HCT116 (cell line): ENCODE results near the gene NFATC3. TPM values are rescaled to one million over a fixed set of nuclear protein-coding genes. Genes with fewer than 3 reads are reported as not detected.

Experiments used
- ATAC-seq: fragments of 200-7000 bp; cut with Tn5 transposase; 2 replicates; pipeline ENCODE4 v1.9.1; 2020; ENCODE audit warnings: mild to moderate bottlenecking, moderate library complexity
- BruUV-seq: library from RNA; stranded (reverse); fragments of 400-500 nt; replicated peaks from 2 replicates; lab custom pipeline; 2021; lab: Mats Ljungman, UMichigan
- CTCF ChIA-PET: fragments of 300-600 bp; sonication (Branson Sonifier 250); formaldehyde crosslinking; loops from one replicate; lab custom pipeline; 2021; ENCODE audit warnings: antibody characterized with exemption; lab: Charles Lee
- POLR2A ChIA-PET: fragments of 300-600, 350-600 bp; sonication (Branson Sonifier 250); formaldehyde crosslinking; loops from one replicate; lab custom pipeline; 2021; ENCODE audit warnings: antibody characterized with exemption; lab: Charles Lee
- RAD21 ChIA-PET, 2 experiments: fragments of 300-600 bp; sonication (Branson Sonifier 250); formaldehyde crosslinking; loops; one replicate each; lab custom pipeline; 2023; ENCODE audit warnings: low total read pairs in 2 of 2; ENCODE audit not compliant: uncharacterized antibody in 2 of 2, unreplicated experiment in 2 of 2, low non-redundant PET in 1 of 2; lab: Charles Lee
- DNase-seq: peaks from one replicate; pipeline ENCODE4 v3.0.0-alpha.2; 2010; ENCODE audit warnings: low read depth, low spot score
- H2AFZ ChIP-seq: fragments of 200-600 bp; shearing (Covaris generic), sonication (generic); 2 replicates; pipeline ENCODE4 v1.6.1; 2017; ENCODE audit warnings: low read depth, mixed run types, mixed read lengths, antibody characterized with exemption, low read length; ENCODE audit not compliant: poor library complexity, severe bottlenecking
- H3K27ac ChIP-seq: 2 replicates; pipeline ENCODE4 v1.5.1; 2012; ENCODE audit warnings: low read depth, low read length
- H3K27me3 ChIP-seq: fragments of 200-600 bp; sonication (generic); 2 replicates; pipeline ENCODE4 v1.6.1; 2016; ENCODE audit warnings: mixed run types, low read length, mixed read lengths; ENCODE audit not compliant: insufficient read depth
- H3K36me3 ChIP-seq, 2 experiments: fragments of 200-500 bp in 1 of 2; fragments of 200-600 bp in 1 of 2; sonication (Bioruptor generic) in 1 of 2; sonication (generic) in 1 of 2; 2 replicates each; pipeline versions ENCODE4 v1.5.1 to v1.6.1; 2014 to 2016; ENCODE audit warnings: low read length in 2 of 2, inconsistent platforms in 1 of 2, mixed read lengths in 1 of 2, mixed run types in 1 of 2; ENCODE audit not compliant: insufficient read depth in 2 of 2, control insufficient read depth in 1 of 2
- H3K4me1 ChIP-seq, 2 experiments: fragments of 200-600 bp in 1 of 2; sonication (generic) in 1 of 2; 2 replicates each; pipeline versions ENCODE4 v1.5.1 to v1.6.1; 2012 to 2017; ENCODE audit warnings: low read length in 2 of 2, inconsistent platforms in 1 of 2, mild to moderate bottlenecking in 1 of 2, mixed read lengths in 1 of 2, mixed run types in 1 of 2, moderate library complexity in 1 of 2; ENCODE audit not compliant: insufficient read depth in 2 of 2, control insufficient read depth in 1 of 2
- H3K4me2 ChIP-seq: fragments of 200-600 bp; sonication (generic); 2 replicates; pipeline ENCODE4 v1.6.1; 2017; ENCODE audit warnings: mixed run types, low read length, mixed read lengths
- H3K4me3 ChIP-seq, 2 experiments: fragments of 200-600 bp in 1 of 2; sonication (generic) in 1 of 2; replicated peaks in 1 of 2; 2 replicates each; pipeline ENCODE4 v1.5.1; 2011 to 2016; ENCODE audit warnings: low read length in 2 of 2, control low read depth in 1 of 2, low read depth in 1 of 2, mild to moderate bottlenecking in 1 of 2, mixed read lengths in 1 of 2, mixed run types in 1 of 2
- H3K79me2 ChIP-seq: fragments of 200-600 bp; sonication (generic); 2 replicates; pipeline ENCODE4 v1.6.1; 2017; ENCODE audit warnings: mild to moderate bottlenecking, mixed run types, low read length, moderate library complexity, mixed read lengths; ENCODE audit not compliant: insufficient read depth
- H3K9ac ChIP-seq: fragments of 200-600 bp; sonication (generic); 2 replicates; pipeline ENCODE4 v1.6.1; 2016; ENCODE audit warnings: low read length, mixed read lengths
- H3K9me2 ChIP-seq: fragments of 200-600 bp; sonication (generic), shearing (Covaris generic); 2 replicates; pipeline ENCODE4 v1.6.1; 2017; ENCODE audit warnings: mixed run types, mild to moderate bottlenecking, moderate library complexity; ENCODE audit not compliant: insufficient read depth
- H3K9me3 ChIP-seq, 2 experiments: fragments of 200-500 bp in 1 of 2; fragments of 200-600 bp in 1 of 2; sonication (Bioruptor generic) in 1 of 2; sonication (generic) in 1 of 2; 2 replicates each; pipeline ENCODE4 v1.6.1; 2014 to 2017; ENCODE audit warnings: low read length in 2 of 2, mixed read lengths in 2 of 2, inconsistent platforms in 1 of 2, low read depth in 1 of 2, mild to moderate bottlenecking in 1 of 2, mixed run types in 1 of 2, moderate library complexity in 1 of 2; ENCODE audit not compliant: control insufficient read depth in 1 of 2, insufficient read depth in 1 of 2
- H4K20me1 ChIP-seq: fragments of 200-600 bp; sonication (generic), shearing (Covaris generic); 2 replicates; pipeline ENCODE4 v1.6.1; 2017; ENCODE audit warnings: mixed run types, mild to moderate bottlenecking, moderate library complexity; ENCODE audit not compliant: insufficient read depth
- CBX3 ChIP-seq: IDR thresholded peaks from 2 replicates; pipeline ENCODE4 v1.6.1; 2012; ENCODE audit warnings: low read depth
- EGR1 ChIP-seq: IDR thresholded peaks from 2 replicates; pipeline ENCODE4 v1.6.1; 2012; ENCODE audit warnings: low read depth
- ELF1 ChIP-seq: IDR thresholded peaks from 2 replicates; pipeline ENCODE4 v1.6.1; 2012; ENCODE audit warnings: low read depth, borderline replicate concordance
- EZH2 ChIP-seq: fragments of 200-600 bp; sonication (generic); IDR thresholded peaks from 2 replicates; pipeline ENCODE4 v1.6.1; 2017; ENCODE audit warnings: antibody characterized with exemption, mixed run types
- EZH2phosphoT487 ChIP-seq: fragments of 200-600 bp; IDR thresholded peaks from 2 replicates; pipeline ENCODE4 v1.6.1; 2018; ENCODE audit warnings: antibody characterized with exemption, borderline replicate concordance
- POLR2A ChIP-seq: IDR thresholded peaks from 2 replicates; pipeline ENCODE4 v1.7.0; 2011; ENCODE audit warnings: borderline replicate concordance; ENCODE audit not compliant: insufficient read depth, insufficient read length; ENCODE audit errors: extremely low read depth
- RAD21 ChIP-seq: IDR thresholded peaks from 2 replicates; pipeline ENCODE4 v1.6.1; 2012; ENCODE audit warnings: low read depth, mild to moderate bottlenecking
- SIN3A ChIP-seq: IDR thresholded peaks from 2 replicates; pipeline ENCODE4 v1.6.1; 2012; ENCODE audit warnings: low read depth
- TCF7L2 ChIP-seq: IDR thresholded peaks from 2 replicates; pipeline ENCODE4 v1.7.0; 2011; ENCODE audit warnings: borderline replicate concordance, inconsistent platforms; ENCODE audit not compliant: insufficient read depth, insufficient read length; ENCODE audit errors: extremely low read depth
- YY1 ChIP-seq: IDR thresholded peaks from 2 replicates; pipeline ENCODE4 v1.6.1; 2011; ENCODE audit warnings: low read length, low read depth, moderate library complexity, mild to moderate bottlenecking; ENCODE audit not compliant: insufficient replicate concordance; ENCODE audit errors: extremely low read depth
- ZNF274 ChIP-seq: fragments of 200-500 bp; sonication (Bioruptor generic); IDR thresholded peaks from 2 replicates; pipeline ENCODE4 v1.6.1; 2014; ENCODE audit warnings: mild to moderate bottlenecking, low read depth, low read length, inconsistent platforms
- intact Hi-C: fragments of 100-400 bp; cut with micrococcal nuclease; formaldehyde crosslinking; loops from 2 replicates; pipeline ENCODE4 v1.10.0; 2022
- total RNA-seq: library from RNA; stranded (reverse); gene quantifications from one replicate; pipeline ENCODE4 v1.2.1, GENCODE V29; 2021; ENCODE audit not compliant: unreplicated experiment
- TF ChIP-seq, protein P1 (sequence below): IDR thresholded peaks from 2 replicates; pipeline ENCODE4 v1.6.1; 2011; ENCODE audit warnings: mild to moderate bottlenecking, low read length, moderate library complexity; ENCODE audit not compliant: insufficient replicate concordance; ENCODE audit errors: extremely low read depth
- TF ChIP-seq, protein P2 (sequence below): IDR thresholded peaks from 2 replicates; pipeline ENCODE4 v1.6.1; 2012; ENCODE audit warnings: low read depth
- TF ChIP-seq, protein P3 (sequence below), 3 experiments: fragments of 200-600 bp in 1 of 3; sonication (generic) in 1 of 3; IDR thresholded peaks in 2 of 3; conservative IDR thresholded peaks in 1 of 3; 2 replicates each; pipeline ENCODE4 v1.5.1; 2012 to 2017; ENCODE audit warnings: low read depth in 2 of 3, low read length in 2 of 3, antibody characterized with exemption in 1 of 3, borderline replicate concordance in 1 of 3, control low read depth in 1 of 3, mild to moderate bottlenecking in 1 of 3, mixed read lengths in 1 of 3, mixed run types in 1 of 3, moderate library complexity in 1 of 3; ENCODE audit not compliant: insufficient read depth in 1 of 3
- TF ChIP-seq, protein P4 (sequence below): IDR thresholded peaks from 2 replicates; pipeline ENCODE4 v1.6.1; 2012
- TF ChIP-seq, protein P5 (sequence below): IDR thresholded peaks from 2 replicates; pipeline ENCODE4 v1.6.1; 2012

NFATC3 gene
- total RNA-seq, 1 experiment from 2014 or later, result 25.6 TPM

DNA sequence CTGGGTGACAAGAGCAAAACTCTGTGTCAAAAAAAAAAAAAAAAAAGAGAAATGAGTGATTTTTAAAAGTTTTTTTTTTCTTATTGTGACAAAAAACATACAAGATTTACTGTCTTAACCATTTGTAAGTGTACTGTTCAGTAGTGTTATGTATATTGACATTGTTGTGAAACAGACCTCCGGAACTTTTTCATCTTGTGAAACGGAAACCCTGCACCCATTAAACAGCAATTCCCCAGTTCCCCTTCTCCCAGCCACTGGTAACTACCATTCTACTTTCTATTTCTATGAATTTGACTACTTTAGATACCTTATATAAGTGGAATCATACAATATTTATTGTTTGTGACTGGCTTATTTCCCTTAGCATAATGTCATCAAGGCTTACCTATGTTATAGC is 43.4 kb upstream of the NFATC3 start:
- no peak overlapping the region for H3K4me3 ChIP-seq
- H3K27ac ChIP-seq, result no peak overlapping the region
- H3K27me3 ChIP-seq, result no peaks in the 10 kb centered on the region
- H4K20me1 ChIP-seq, result no peaks in the 10 kb centered on the region
- H3K9ac ChIP-seq, result no peak overlapping the region
- H3K4me2 ChIP-seq, result no peak overlapping the region
- POLR2A ChIA-PET, result no interaction called here
- H3K9me3 ChIP-seq, result no peaks in the 10 kb centered on the region
- no peak overlapping the region for H2AFZ ChIP-seq
- 0 out of 2 replicates have a peak, but pooled peaks cover 5% of the 10 kb centered on the region for H3K79me2 ChIP-seq
- peaks cover 2 to 9% of the 10 kb centered on the region in 2 experiments; a peak in 1 of 4 replicates for H3K36me3 ChIP-seq
- intact Hi-C loops, result loop anchor here (5.0 kb wide), 1 partner anchor 369 kb away; no protein-coding TSS in a partner anchor
- no peaks in the 10 kb centered on the region for H3K9me2 ChIP-seq
- BruUV-seq, result no TSS peak
- ATAC-seq (no peak), DNase-seq (no peak)
- no peak for TF ChIP-seq EZH2
- TF ChIP-seq, protein P1, sequence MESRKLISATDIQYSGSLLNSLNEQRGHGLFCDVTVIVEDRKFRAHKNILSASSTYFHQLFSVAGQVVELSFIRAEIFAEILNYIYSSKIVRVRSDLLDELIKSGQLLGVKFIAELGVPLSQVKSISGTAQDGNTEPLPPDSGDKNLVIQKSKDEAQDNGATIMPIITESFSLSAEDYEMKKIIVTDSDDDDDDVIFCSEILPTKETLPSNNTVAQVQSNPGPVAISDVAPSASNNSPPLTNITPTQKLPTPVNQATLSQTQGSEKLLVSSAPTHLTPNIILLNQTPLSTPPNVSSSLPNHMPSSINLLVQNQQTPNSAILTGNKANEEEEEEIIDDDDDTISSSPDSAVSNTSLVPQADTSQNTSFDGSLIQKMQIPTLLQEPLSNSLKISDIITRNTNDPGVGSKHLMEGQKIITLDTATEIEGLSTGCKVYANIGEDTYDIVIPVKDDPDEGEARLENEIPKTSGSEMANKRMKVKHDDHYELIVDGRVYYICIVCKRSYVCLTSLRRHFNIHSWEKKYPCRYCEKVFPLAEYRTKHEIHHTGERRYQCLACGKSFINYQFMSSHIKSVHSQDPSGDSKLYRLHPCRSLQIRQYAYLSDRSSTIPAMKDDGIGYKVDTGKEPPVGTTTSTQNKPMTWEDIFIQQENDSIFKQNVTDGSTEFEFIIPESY, result no peak
- TF ChIP-seq, protein P2, sequence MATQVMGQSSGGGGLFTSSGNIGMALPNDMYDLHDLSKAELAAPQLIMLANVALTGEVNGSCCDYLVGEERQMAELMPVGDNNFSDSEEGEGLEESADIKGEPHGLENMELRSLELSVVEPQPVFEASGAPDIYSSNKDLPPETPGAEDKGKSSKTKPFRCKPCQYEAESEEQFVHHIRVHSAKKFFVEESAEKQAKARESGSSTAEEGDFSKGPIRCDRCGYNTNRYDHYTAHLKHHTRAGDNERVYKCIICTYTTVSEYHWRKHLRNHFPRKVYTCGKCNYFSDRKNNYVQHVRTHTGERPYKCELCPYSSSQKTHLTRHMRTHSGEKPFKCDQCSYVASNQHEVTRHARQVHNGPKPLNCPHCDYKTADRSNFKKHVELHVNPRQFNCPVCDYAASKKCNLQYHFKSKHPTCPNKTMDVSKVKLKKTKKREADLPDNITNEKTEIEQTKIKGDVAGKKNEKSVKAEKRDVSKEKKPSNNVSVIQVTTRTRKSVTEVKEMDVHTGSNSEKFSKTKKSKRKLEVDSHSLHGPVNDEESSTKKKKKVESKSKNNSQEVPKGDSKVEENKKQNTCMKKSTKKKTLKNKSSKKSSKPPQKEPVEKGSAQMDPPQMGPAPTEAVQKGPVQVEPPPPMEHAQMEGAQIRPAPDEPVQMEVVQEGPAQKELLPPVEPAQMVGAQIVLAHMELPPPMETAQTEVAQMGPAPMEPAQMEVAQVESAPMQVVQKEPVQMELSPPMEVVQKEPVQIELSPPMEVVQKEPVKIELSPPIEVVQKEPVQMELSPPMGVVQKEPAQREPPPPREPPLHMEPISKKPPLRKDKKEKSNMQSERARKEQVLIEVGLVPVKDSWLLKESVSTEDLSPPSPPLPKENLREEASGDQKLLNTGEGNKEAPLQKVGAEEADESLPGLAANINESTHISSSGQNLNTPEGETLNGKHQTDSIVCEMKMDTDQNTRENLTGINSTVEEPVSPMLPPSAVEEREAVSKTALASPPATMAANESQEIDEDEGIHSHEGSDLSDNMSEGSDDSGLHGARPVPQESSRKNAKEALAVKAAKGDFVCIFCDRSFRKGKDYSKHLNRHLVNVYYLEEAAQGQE, result no peak
- TF ChIP-seq, protein P3, sequence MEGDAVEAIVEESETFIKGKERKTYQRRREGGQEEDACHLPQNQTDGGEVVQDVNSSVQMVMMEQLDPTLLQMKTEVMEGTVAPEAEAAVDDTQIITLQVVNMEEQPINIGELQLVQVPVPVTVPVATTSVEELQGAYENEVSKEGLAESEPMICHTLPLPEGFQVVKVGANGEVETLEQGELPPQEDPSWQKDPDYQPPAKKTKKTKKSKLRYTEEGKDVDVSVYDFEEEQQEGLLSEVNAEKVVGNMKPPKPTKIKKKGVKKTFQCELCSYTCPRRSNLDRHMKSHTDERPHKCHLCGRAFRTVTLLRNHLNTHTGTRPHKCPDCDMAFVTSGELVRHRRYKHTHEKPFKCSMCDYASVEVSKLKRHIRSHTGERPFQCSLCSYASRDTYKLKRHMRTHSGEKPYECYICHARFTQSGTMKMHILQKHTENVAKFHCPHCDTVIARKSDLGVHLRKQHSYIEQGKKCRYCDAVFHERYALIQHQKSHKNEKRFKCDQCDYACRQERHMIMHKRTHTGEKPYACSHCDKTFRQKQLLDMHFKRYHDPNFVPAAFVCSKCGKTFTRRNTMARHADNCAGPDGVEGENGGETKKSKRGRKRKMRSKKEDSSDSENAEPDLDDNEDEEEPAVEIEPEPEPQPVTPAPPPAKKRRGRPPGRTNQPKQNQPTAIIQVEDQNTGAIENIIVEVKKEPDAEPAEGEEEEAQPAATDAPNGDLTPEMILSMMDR (IDR thresholded peaks at IDR 0.05 in 2 of 3, conservative IDR thresholded peaks at IDR 0.05 in 1 of 3; ENCODE audit: borderline replicate concordance in 1 of 3, insufficient read depth in 1 of 3, low read depth in 2 of 3, low read length in 2 of 3), result no peak
- TF ChIP-seq EGR1, result no peak
- TF ChIP-seq CBX3, result no peak
- no peak for TF ChIP-seq YY1
- TF ChIP-seq, protein P4, sequence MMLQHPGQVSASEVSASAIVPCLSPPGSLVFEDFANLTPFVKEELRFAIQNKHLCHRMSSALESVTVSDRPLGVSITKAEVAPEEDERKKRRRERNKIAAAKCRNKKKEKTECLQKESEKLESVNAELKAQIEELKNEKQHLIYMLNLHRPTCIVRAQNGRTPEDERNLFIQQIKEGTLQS, result no peak
- TF ChIP-seq ZNF274, result no peak
- TF ChIP-seq POLR2A, result no peak
- no peak for TF ChIP-seq EZH2phosphoT487
- TF ChIP-seq RAD21, result no peak
- no peak for TF ChIP-seq ELF1
- no peak for TF ChIP-seq TCF7L2
- no peak for TF ChIP-seq SIN3A
- TF ChIP-seq, protein P5, sequence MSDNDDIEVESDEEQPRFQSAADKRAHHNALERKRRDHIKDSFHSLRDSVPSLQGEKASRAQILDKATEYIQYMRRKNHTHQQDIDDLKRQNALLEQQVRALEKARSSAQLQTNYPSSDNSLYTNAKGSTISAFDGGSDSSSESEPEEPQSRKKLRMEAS, result no peak
- RAD21 ChIA-PET, result no interaction called here
- peaks cover 4 to 5% of the 10 kb centered on the region in 2 experiments; a peak in 1 of 4 replicates for H3K4me1 ChIP-seq
- CTCF ChIA-PET, result interaction anchor here (1.2 to 1.9 kb wide), 2 partner anchors 33 to 158 kb away, joined by 3 to 13 read pairs; partner anchors contain the start of gene NRN1L
